ENCODE data around the gene IL17A.

Gene IL17A

DNA sequence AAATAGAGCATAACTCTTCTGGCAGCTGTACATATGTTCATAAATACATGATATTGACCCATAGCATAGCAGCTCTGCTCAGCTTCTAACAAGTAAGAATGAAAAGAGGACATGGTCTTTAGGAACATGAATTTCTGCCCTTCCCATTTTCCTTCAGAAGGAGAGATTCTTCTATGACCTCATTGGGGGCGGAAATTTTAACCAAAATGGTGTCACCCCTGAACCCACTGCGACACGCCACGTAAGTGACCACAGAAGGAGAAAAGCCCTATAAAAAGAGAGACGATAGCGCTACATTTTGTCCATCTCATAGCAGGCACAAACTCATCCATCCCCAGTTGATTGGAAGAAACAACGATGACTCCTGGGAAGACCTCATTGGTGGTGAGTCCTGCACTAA is at the start of gene IL17A:
TSS of gene IL17A (plus strand) at position 301 of the 400 bp plus-strand sequence. CDS start at position 358, 57 bp downstream.
- DNase-seq (ENCODE audit: low read depth, low spot score) = no peak

DNA sequence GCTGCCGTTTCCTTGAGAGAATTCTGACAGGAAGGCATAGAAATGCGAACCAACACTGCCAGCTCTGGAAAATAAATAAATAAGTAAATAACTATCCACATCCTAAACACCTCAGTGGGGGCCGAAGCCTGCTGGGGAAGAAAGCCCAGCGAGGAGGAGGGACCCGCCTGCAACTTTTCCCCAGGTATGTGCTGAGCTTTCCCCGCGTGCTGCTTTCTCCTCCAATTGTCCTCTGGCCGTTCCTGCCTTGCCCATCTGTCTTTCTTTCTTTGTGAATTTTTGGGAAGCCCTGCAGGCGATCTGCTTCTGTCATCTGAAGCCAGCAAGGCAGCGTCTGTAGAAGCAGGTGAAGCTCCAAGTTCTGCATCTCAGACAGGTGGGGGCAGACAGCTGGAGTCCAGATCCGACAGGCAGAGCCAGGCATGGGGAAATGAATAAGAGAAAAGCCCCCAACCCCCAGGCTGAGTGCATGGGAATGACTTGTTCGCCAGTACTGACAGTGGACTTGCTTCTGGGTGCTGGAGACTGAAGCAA is 49.2 kb upstream of the IL17A start:
- no peak for DNase-seq (ENCODE audit: low read depth, low spot score)

- DNase-seq (ENCODE audit: low read depth, low spot score) = no peak
Measured at GRCh38 chr6:52138284-52138683, 47.9 kb upstream of the IL17A start.

- DNase-seq (ENCODE audit: low read depth, low spot score) = no peak
Measured at GRCh38 chr6:52139985-52140680, 46.0 kb upstream of the IL17A start.

DNA sequence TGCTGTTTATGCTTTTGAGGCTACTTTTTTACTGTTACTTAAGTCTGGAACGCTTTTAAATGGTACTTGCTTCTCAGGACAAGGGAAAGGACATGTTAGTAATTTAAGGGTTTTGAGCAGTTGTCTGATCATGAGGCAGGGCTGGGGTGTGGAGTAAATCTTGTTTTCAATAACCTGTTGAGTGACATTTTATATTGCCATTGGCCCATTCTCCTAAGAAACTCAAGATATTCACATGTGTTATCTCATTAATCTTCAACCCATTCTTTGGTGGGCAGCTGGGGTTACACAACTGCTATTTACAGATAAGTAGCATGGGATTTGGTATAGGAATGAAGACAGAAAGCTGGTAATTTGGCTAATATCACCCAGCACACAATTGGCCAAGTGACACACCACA is 44.6 kb upstream of the IL17A start:
- no peak for DNase-seq (ENCODE audit: low read depth, low spot score)

- no peak for DNase-seq (ENCODE audit: low read depth, low spot score)
Measured at GRCh38 chr6:52142556-52142955, 43.6 kb upstream of the IL17A start.

- no peak for DNase-seq (ENCODE audit: low read depth, low spot score)
Measured at GRCh38 chr6:52143551-52143950, 42.6 kb upstream of the IL17A start.

GRCh38 chr6:52144196-52145076 is 41.7 kb upstream of the IL17A start:
- DNase-seq (ENCODE audit: low read depth, low spot score) = no peak

GRCh38 chr6:52146851-52147445 is 39.2 kb upstream of the IL17A start:
- DNase-seq (ENCODE audit: low read depth, low spot score) = no peak

DNA sequence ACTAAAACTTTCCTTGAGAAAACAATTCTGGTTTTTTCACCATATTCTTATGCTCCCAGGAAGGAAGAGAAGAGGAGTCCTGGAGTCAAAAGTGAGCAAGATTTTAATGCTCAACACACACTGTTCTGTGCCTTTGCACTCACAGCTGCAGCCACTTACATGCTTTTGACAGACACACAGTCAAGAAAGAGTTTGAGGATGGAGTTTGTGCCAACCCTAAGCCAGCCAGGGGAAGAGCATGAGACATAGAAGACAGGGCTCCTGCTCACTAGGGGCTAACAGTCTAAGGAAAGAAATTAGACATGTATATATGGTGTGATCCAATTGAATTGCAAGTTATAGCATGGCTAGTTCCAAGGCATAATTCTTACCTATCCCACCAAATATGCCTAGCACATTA is 37.1 kb upstream of the IL17A start:
- DNase-seq (ENCODE audit: low read depth, low spot score) = no peak

GRCh38 chr6:52149949-52150348 is 36.2 kb upstream of the IL17A start:
- DNase-seq (ENCODE audit: low read depth, low spot score) = no peak

DNA sequence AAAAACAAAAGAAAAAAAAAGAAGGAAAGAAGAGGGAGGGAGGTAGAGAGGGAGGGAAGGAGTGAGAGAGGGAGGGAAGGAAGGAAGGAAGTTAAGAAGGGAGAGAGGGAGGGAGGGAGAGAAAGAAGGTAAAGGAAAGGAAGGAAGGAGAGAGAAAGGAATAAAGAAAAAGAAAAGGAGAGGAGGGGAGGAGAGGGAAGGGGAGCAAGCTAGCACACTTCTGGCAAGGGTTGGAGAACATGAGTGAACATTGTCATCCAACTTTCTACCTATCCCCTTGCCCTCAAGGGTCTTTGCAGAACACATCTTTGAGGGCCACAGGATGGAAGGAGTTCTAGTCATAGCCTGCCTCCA is 34.1 kb upstream of the IL17A start:
- no peak for DNase-seq (ENCODE audit: low read depth, low spot score)

DNA sequence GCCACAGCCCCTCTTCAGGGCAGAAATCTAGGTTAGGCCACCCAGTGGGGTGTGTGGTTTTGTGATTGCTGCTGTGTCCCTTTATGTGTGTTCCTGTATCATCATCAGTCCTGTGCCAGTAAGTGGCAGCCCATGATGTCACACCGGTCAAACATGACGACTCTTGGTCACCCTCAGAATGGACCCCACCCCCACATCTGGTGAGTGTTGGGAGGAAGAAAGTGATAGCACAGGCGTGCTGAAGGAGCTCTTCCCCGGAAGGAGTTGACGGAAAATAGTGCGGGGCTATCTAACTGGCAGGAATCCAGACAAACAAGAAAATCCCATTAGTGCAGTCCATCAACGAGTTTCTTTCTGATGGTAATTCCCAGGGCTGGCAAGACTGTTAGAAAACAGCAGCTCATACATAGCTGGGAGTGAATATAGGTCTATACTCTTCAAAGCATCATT is 33.4 kb upstream of the IL17A start:
- DNase-seq (ENCODE audit: low read depth, low spot score) = no peak

GRCh38 chr6:52154381-52154780 is 31.8 kb upstream of the IL17A start:
- no peak for DNase-seq (ENCODE audit: low read depth, low spot score)

DNA sequence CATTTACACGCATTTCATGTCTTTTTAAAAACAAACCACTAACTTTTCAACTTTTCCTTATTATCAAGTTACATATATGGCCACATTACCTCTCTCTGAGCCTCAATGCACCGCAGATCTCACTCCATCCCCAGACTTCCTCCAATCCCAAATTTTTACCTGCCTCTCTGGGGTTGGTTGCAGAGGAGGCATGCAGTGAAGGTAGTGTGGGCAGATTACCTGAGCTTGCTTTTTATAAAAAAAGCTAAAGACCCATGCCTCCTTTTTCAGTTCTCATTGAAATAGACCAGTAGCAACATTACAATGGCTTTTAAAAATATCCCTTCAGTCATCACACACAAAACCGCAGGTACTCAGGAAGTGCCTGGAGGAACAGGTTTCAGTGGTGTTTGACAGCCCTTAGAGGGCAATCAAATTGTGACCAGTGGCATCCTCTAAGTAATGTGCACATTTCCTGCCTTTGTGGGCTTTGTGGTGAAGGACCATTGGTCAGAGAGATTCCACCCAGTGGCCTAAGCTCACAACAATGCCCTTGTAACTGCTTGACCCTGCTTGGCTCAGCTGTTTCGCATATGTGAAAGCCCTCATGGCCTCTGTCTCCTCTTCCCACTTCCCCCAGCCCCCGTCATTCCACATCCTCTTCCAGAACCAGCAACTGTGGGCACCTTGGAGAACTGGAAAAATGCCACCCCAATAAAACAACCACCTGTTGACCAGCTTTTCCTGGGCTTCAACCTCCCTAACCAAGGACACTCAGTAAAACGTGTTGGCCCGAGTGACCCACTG is 30.2 kb upstream of the IL17A start:
- DNase-seq (ENCODE audit: low read depth, low spot score) = no peak

- no peak for DNase-seq (ENCODE audit: low read depth, low spot score)
Measured at GRCh38 chr6:52157301-52157941, 28.8 kb upstream of the IL17A start.

- no peak for DNase-seq (ENCODE audit: low read depth, low spot score)
Measured at GRCh38 chr6:52160472-52161104, 25.6 kb upstream of the IL17A start.

DNA sequence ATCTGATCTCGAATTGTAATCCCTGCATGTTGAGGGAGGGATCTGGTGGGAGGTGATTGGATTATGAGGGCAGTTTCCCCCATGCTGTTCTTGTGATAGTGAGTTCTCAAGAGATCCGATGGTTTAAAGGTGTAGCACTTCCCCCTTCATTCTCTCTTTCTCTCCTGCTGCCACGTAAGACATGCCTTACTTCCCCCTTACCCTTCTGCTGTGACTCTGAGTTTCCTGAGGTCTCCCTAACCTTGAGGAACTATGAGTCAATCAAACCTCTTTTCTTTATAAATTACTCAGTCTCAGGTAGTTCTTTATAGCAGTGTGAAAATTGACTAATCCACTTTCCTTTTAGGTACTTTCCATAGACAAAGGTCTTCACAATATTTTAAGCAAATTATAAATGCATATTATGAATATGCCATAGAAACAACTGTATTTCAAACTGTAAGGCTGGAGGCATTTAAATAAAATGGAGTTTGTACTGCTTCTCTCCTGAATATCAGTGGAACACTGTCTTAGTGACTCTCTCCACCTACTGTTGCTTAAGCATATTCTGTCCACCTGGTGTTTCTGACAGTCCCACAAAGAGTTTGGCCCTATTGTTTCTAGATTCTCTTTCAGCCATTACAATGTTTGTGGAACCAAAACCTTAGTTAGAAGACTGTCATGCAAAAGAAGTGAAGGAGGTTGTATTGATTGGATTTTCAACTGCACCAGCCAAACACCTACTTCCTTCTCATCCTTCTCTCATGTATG is 24.3 kb upstream of the IL17A start:
- no peak for DNase-seq (ENCODE audit: low read depth, low spot score)

- no peak for DNase-seq (ENCODE audit: low read depth, low spot score)
Measured at GRCh38 chr6:52162940-52163908, 23.0 kb upstream of the IL17A start.
